GM18909 (cell line): Measurements from ENCODE around the gene AFAP1.

ENCODE experiments used
- ATAC-seq: cut with Tn5 transposase; IDR thresholded peaks from one replicate; pipeline ENCODE4 v1.9.1; 2021; ENCODE audit warnings: mild to moderate bottlenecking; ENCODE audit not compliant: unreplicated experiment, poor library complexity

AFAP1 gene

DNA sequence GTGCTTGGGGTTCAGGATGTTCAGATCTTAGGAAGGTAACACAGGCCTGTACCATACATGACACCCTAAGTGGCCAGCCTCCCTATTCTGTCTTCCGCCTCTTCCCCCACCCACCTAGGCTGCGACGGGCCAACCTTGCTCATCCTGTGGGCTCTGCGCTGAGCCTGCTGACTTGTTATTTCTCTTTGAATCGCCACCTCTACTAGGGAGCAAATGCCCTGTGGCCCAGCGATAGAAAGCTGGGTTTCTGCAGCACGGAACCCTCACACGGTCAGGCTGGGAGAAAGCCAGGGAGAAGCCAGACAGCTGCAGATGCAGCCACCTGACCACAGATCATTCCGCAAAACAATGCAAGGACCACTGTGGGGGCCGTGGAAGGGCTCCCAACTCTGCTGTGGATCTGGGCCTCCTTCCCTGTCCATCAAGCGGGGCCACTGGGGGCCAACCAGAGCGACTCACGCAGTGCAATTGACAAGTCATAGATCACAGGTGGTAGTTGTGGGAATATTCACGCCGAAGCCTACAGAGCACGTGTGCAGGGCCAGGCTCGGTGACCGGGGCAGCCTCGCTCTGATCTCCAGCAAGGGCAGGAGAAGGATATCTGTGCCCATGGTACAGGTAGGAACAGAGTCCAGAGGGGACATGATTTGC lies 227.5 kb downstream of the AFAP1 start:
- ATAC-seq = no peak

DNA sequence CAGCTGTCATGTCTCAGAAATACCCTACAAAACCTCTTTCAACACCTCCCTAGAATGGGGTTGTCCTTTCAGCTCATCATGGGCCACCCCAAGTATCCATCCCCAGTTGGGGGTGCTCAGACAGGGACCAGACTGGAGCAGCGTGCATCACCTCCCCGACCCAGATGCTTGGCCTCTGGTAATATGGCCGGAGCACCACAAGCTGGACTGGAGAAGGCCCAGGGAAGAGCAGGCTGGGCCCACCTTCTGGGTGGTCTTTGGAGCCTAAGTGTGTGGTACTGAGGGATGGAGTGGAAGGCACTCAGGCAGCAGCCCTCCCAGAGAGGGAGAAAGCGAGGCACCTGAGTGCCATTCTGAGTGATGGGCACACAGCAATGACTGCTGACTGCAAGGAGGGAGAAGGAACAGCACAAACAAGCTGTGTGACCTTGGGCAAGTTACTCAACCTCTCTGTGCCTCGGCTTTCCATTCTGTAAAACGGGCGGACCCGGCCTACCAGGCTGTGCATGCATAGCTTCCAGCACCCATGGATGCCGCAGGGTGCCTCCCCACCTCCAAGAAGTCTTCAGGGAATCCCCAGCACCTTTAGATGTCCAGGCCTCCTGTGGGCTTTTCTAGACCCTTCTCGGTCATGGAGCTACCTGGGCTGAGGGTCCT lies 228.2 kb downstream of the AFAP1 start:
- ATAC-seq = no peak

DNA sequence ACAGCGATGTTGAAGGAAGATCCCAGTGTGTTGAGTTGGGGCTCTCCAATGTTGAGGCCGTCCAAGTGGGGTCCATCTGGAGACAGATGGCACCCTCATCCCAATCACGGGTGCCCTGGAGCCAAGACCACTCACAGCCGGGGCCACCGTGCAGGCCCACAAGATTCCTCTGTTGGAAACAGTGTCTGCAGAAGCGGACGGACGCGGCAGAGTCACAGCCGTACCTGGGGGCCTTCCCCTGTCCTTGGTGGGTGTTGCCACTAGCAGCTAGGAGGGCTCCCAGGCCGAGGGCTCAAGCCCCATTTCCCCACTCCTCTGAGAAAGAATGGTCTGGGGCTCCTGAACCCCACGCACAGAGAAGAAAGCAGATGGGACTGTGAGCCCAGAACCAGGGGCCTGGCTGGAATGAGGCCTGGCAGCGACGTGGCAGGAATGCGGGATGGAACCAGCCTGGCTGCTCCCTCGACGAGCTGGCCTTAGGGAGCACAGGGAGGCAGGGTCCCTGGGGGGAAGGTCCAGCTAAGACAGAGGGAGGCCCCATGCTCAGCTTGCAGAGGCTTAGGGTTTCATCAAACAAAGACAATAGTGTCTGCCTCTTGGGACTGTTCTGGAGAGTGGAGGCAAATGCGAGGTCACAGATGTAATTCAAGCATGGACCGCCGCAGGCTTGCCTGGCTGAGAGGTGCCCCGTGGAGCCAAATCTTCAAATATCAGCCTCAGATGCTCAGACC lies 228.9 kb downstream of the AFAP1 start:
- ATAC-seq = no peak

DNA sequence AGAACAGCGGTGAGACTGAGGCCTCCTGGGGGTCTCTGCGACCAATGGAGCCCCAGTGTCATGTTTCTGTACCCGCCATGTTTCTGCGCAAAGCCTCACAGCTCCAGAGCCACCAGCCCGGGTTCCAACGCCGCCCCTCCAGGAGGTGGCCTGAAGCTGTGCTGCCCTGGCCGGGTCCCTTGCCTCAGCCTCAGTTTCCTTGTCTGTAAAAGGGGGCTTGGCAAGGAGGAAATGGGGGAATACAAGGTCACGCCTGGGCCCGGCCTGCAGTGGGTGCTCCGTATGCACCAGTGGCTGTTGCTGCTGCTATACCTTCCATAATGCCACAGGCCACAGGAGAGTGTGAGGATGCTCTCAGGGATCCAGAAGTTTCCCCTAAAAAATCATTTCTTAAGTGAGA lies 229.5 kb downstream of the AFAP1 start:
- no peak for ATAC-seq

DNA sequence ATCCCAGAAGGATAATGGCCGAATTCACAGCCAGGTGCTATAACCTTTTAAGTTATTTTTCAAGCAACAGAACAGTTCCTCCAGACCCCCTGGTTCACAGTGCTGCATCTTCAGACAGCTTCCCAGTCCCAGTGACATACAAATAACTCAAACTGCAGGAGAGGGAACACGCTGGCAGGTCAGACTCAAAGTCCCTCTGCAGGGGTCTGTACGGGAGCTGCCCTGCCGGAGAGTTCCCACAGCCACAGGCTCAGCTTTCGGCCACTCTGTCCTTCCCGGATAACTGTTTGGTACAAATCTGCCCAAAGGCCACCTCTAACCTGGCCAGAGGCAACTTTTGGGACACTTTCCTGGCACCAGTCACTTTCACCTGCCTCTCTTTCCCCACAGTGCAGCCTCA lies 230.2 kb downstream of the AFAP1 start:
- no peak for ATAC-seq

DNA sequence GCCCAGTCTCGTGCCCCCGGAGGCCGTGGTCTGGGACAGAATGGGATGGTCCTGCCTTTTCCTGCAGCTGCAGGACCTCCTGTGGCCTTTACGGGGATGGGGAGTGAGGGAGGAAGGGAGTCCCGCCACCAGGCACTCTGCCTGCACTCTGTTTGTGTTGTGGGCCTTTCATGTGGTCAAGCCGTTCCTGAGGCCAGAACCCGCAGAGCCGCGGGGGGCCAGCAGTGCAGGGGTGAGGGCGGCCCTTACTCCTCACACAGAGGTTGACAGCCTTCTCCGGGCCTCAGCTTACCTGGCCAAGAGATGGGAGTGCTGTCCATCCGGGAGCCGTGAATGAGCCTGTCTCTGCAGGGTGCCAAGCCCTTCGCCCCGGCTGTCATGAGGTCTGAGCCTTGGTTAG lies 230.7 kb downstream of the AFAP1 start:
- no peak for ATAC-seq
